ENCODE measurements around the gene ABLIM1.
A peak's percentile ranks its signal among the peaks of the same experiment; 100 is the strongest.

The ABLIM1 gene

GRCh38 chr10:114508376-114508775 is 149.7 kb downstream of the ABLIM1 start:
- no peak for DNase-seq

- no peak for DNase-seq
Measured at GRCh38 chr10:114507449-114507848, 150.6 kb downstream of the ABLIM1 start.

GRCh38 chr10:114506871-114507385 is 151.1 kb downstream of the ABLIM1 start:
- no peak for DNase-seq

- DNase-seq: no peak
Measured at GRCh38 chr10:114504769-114505579, 153.1 kb downstream of the ABLIM1 start.

GRCh38 chr10:114502074-114502473 is 156.0 kb downstream of the ABLIM1 start:
- no peak for DNase-seq

- no peak for DNase-seq
Measured at GRCh38 chr10:114501650-114502049, 156.4 kb downstream of the ABLIM1 start.

GRCh38 chr10:114500643-114501042 is 157.4 kb downstream of the ABLIM1 start:
- DNase-seq: no peak

GRCh38 chr10:114499630-114500190 is 158.4 kb downstream of the ABLIM1 start:
- DNase-seq: peak; percentile 36

GRCh38 chr10:114499116-114499515 is 159.0 kb downstream of the ABLIM1 start:
- DNase-seq: no peak

GRCh38 chr10:114498413-114499111 is 159.5 kb downstream of the ABLIM1 start:
- DNase-seq: no peak

GRCh38 chr10:114495303-114495702 is 162.8 kb downstream of the ABLIM1 start:
- DNase-seq: no peak

- peak; percentile 39 for DNase-seq
Measured at GRCh38 chr10:114492351-114493037, 165.6 kb downstream of the ABLIM1 start.

- no peak for DNase-seq
Measured at GRCh38 chr10:114491933-114492332, 166.1 kb downstream of the ABLIM1 start.

GRCh38 chr10:114491419-114491818 is 166.7 kb downstream of the ABLIM1 start:
- DNase-seq: no peak

- DNase-seq: no peak
Measured at GRCh38 chr10:114489521-114490310, 168.4 kb downstream of the ABLIM1 start.

- DNase-seq: no peak
Measured at GRCh38 chr10:114487815-114488536, 170.1 kb downstream of the ABLIM1 start.

- DNase-seq: no peak
Measured at GRCh38 chr10:114486938-114487814, 170.9 kb downstream of the ABLIM1 start.

- DNase-seq: no peak
Measured at GRCh38 chr10:114485696-114486400, 172.2 kb downstream of the ABLIM1 start.

- no peak for DNase-seq
Measured at GRCh38 chr10:114483575-114483974, 174.5 kb downstream of the ABLIM1 start.

Data from CD4-positive, alpha-beta T cell treated with Interleukin-21 for 1 hour (primary cell).